Esophagus squamous epithelium (tissue), 5 donors: ENCODE results near the gene RNF103. TPM values are rescaled to one million over a fixed set of nuclear protein-coding genes. Genes with fewer than 3 reads are reported as not detected.
A peak's percentile ranks its signal among the peaks of the same experiment; 100 is the strongest.

Experiments
- DNase-seq: peaks from one replicate; lab custom pipeline; 2025; lab: John Stamatoyannopoulos, UW
- H3K27ac ChIP-seq, 4 donors: fragments of 200-600 bp; sonication (generic); one replicate each; pipeline ENCODE4 v1.5.1; 2016 to 2019; ENCODE audit warnings: mild to moderate bottlenecking in 1 of 4
- H3K27me3 ChIP-seq, 4 donors: fragments of 200-600 bp; sonication (generic); 1 replicate in 3 of 4; 2 replicates in 1 of 4; pipeline versions ENCODE4 v1.5.1 to v1.6.0; 2017 to 2021; ENCODE audit warnings: antibody characterized with exemption in 1 of 4
- H3K36me3 ChIP-seq, 3 donors: fragments of 200-600 bp; sonication (generic); one replicate each; pipeline ENCODE4 v1.5.1; 2016 to 2019
- H3K4me1 ChIP-seq, 3 donors: fragments of 200-600 bp; sonication (generic); one replicate each; pipeline ENCODE4 v1.5.1; 2017 to 2019
- H3K4me3 ChIP-seq, 4 donors: fragments of 200-600 bp; sonication (generic); 1 replicate in 3 of 4; 2 replicates in 1 of 4; pipeline ENCODE4 v1.5.1; 2016 to 2019; ENCODE audit warnings: mild to moderate bottlenecking in 2 of 4, moderate library complexity in 1 of 4
- H3K9me3 ChIP-seq, 3 donors: fragments of 200-600 bp; sonication (generic); one replicate each; pipeline ENCODE4 v1.5.1; 2016 to 2019
- CTCF ChIP-seq, 6 experiments: fragments of 450-650 bp in 4 of 6; fragments of 200-600 bp in 2 of 6; sonication (generic) in 2 of 6; IDR thresholded peaks; one replicate each; pipeline ENCODE4 v1.5.1; 2016 to 2019; ENCODE audit warnings: antibody characterized with exemption in 6 of 6, mild to moderate bottlenecking in 4 of 6, moderate library complexity in 4 of 6
- POLR2A ChIP-seq, 4 donors: fragments of 450-650 bp; IDR thresholded peaks; one replicate each; pipeline ENCODE4 v1.6.1; 2017; ENCODE audit warnings: antibody characterized with exemption in 4 of 4, mild to moderate bottlenecking in 4 of 4, moderate library complexity in 3 of 4
- WGBS, 2 donors: methylation state at CpG; one replicate each; pipeline ENCODE4 v1.1.5; 2018; 5-methylcytosine and 5-hydroxymethylcytosine counted together
- intact Hi-C: fragments of 100-400 bp; cut with DNase I; formaldehyde crosslinking; loops from one replicate; pipeline ENCODE4 v1.15.0; 2022
- total RNA-seq, 4 donors: library from RNA; depleted of rRNA; stranded (reverse); fragments of >200 nt; gene quantifications; one replicate each; pipeline ENCODE4 v1.1.0, GENCODE V29; 2016
- donor health status: DM: yes; HTN: yes; CAD: no.

The RNF103 gene
- total RNA-seq, 4 donors from 2014 or later = 15.6 to 28.8 (median 18.8) TPM

GRCh38 chr2:86566158-86566820 lies 57.4 kb downstream of the RNF103 start:
- Histone ChIP-seq H3K27ac (no peak overlapping the region), H3K36me3 (no peaks in the 10 kb centered on the region), H3K4me3 (no peak overlapping the region), H3K4me1 (peaks cover 4 to 18% (median 9%) of the 10 kb centered on the region in 3 donors), H3K27me3 (no peaks in the 10 kb centered on the region), H3K9me3 (no peaks in the 10 kb centered on the region)
- no peak for DNase-seq
- intact Hi-C loops = no loop called here
- WGBS, 2 donors = 48 to 51% methylated on average over 6 of the region's 6 CpGs
- no peak for TF ChIP-seq CTCF (IDR thresholded peaks at IDR 0.05)
- TF ChIP-seq POLR2A (IDR thresholded peaks at IDR 0.05) = no peak

- Histone ChIP-seq H3K4me3 (peak overlapping the region; percentile 68 to 97 (median 82)), H3K9me3 (no peaks in the 10 kb centered on the region), H3K36me3 (no peaks in the 10 kb centered on the region), H3K4me1 (peaks cover 4 to 32% (median 9%) of the 10 kb centered on the region in 3 donors), H3K27ac (peak overlapping the region; percentile 97 to 100 (median 100)), H3K27me3 (no peaks in the 10 kb centered on the region)
- DNase-seq = no peak
- TF ChIP-seq POLR2A (IDR thresholded peaks at IDR 0.05) (no peak), CTCF (IDR thresholded peaks at IDR 0.05) (no peak)
- intact Hi-C loops = no loop called here
- whole genome bisulfite sequencing, 2 donors = 70 to 76% methylated on average over 13 of the region's 13 CpGs
Measured at GRCh38 chr2:86563650-86564061, 60.0 kb downstream of the RNF103 start.

- no peaks in the 10 kb centered on the region for H3K27me3 ChIP-seq
- no peaks in the 10 kb centered on the region for H3K36me3 ChIP-seq
- 0 to 1% methylated on average over 18 to 25 of the region's 57 CpGs for WGBS, 2 donors
- no peaks in the 10 kb centered on the region for H3K9me3 ChIP-seq
- peak within 1 kb of the TSS; percentile 68 to 97 (median 82) for H3K4me3 ChIP-seq
- peak within 1 kb of the TSS; percentile 97 to 100 (median 100) for H3K27ac ChIP-seq
- DNase-seq = peak; percentile 77
- peaks cover 4 to 35% (median 9%) of the 10 kb centered on the region in 3 donors for H3K4me1 ChIP-seq
- TF ChIP-seq POLR2A (IDR thresholded peaks at IDR 0.05) (peak in 3 of 4 donors; percentile 65 to 81 (median 68)), CTCF (IDR thresholded peaks at IDR 0.05) (peak in 2 of 6 experiments; percentile 2 to 19)
- intact Hi-C loops = no loop called here
Measured at GRCh38 chr2:86562922-86563649, 60.6 kb downstream of the RNF103 start, which contains the start of gene CHMP3. CHMP3 (minus strand) TSS chr2:86563443; CDS start chr2:86563348, 95 bp downstream.

GRCh38 chr2:86562485-86562921 lies 61.2 kb downstream of the RNF103 start:
- no peaks in the 10 kb centered on the region for H3K27me3 ChIP-seq
- TF ChIP-seq CTCF (IDR thresholded peaks at IDR 0.05) (peak in 1 of 6 experiments; percentile 1), POLR2A (IDR thresholded peaks at IDR 0.05) (no peak)
- DNase-seq = no peak
- H3K36me3 ChIP-seq = no peaks in the 10 kb centered on the region
- peak overlapping the region; percentile 97 to 100 (median 100) for H3K27ac ChIP-seq
- peak overlapping the region; percentile 68 to 97 (median 82) for H3K4me3 ChIP-seq
- peaks cover 4 to 41% (median 9%) of the 10 kb centered on the region in 3 donors for H3K4me1 ChIP-seq
- no peaks in the 10 kb centered on the region for H3K9me3 ChIP-seq
- intact Hi-C loops = no loop called here
- 0 to 3% methylated on average over 4 to 7 of the region's 16 CpGs for WGBS, 2 donors

GRCh38 chr2:86557836-86558235 lies 65.8 kb downstream of the RNF103 start:
- H3K27me3 ChIP-seq = no peaks in the 10 kb centered on the region
- no peak overlapping the region for H3K27ac ChIP-seq

More at GRCh38 chr2:86557836-86558235, 65.8 kb downstream of the RNF103 start:
- no peak for DNase-seq
- intact Hi-C loops = no loop called here
- TF ChIP-seq POLR2A (IDR thresholded peaks at IDR 0.05) (no peak), CTCF (IDR thresholded peaks at IDR 0.05) (no peak)
- Histone ChIP-seq H3K4me1 (peaks cover 0 to 49% (median 6%) of the 10 kb centered on the region in 3 donors), H3K36me3 (no peaks in the 10 kb centered on the region), H3K9me3 (no peaks in the 10 kb centered on the region), H3K4me3 (no peak overlapping the region)
- 96 to 100% methylated on average over 2 of the region's 2 CpGs for WGBS, 2 donors
